Fibroblast of lung (primary cell): ENCODE measurements around the gene DAPK1. TPM values are rescaled to one million over a fixed set of nuclear protein-coding genes. Genes with fewer than 3 reads are reported as not detected.

Source experiments
- DNase-seq, 2 donors: peaks; one replicate each; pipeline versions ENCODE4 v3.0.0 to v3.0.0-alpha.2; 2010; ENCODE audit warnings: low read depth in 2 of 2
- H2AFZ ChIP-seq: 2 replicates; pipeline ENCODE4 v1.5.1; 2012; ENCODE audit warnings: low read length, control low read depth, inconsistent platforms
- H3K27ac ChIP-seq: 2 replicates; pipeline ENCODE4 v1.5.1; 2011; ENCODE audit warnings: low read length, control low read depth; ENCODE audit not compliant: insufficient read depth
- H3K27me3 ChIP-seq: 2 replicates; pipeline ENCODE4 v1.5.1; 2011; ENCODE audit warnings: mild to moderate bottlenecking, low read length; ENCODE audit not compliant: control insufficient read depth, insufficient read depth
- H3K36me3 ChIP-seq: 2 replicates; pipeline ENCODE4 v1.5.1; 2011; ENCODE audit warnings: low read length; ENCODE audit not compliant: control insufficient read depth, insufficient read depth
- H3K4me1 ChIP-seq: 2 replicates; pipeline ENCODE4 v1.5.1; 2011; ENCODE audit warnings: low read length; ENCODE audit not compliant: control insufficient read depth, insufficient read depth; ENCODE audit errors: extremely low read depth
- H3K4me2 ChIP-seq: 2 replicates; pipeline ENCODE4 v1.5.1; 2011; ENCODE audit warnings: low read length, control low read depth; ENCODE audit not compliant: insufficient read depth; ENCODE audit errors: extremely low read depth
- H3K4me3 ChIP-seq, 4 experiments: fragments of 200-600 bp in 1 of 4; sonication (generic) in 1 of 4; replicated peaks in 1 of 4; 2 replicates each; pipeline ENCODE4 v1.5.1; 2011 to 2016; ENCODE audit warnings: low read length in 4 of 4, low read depth in 3 of 4, mild to moderate bottlenecking in 3 of 4, control low read depth in 2 of 4, inconsistent platforms in 1 of 4, mixed read lengths in 1 of 4; ENCODE audit not compliant: insufficient read depth in 1 of 4; ENCODE audit errors: control extremely low read depth in 1 of 4
- H3K79me2 ChIP-seq: 2 replicates; pipeline ENCODE4 v1.5.1; 2012; ENCODE audit warnings: mild to moderate bottlenecking, low read length, inconsistent platforms; ENCODE audit not compliant: control insufficient read depth, insufficient read depth
- H3K9ac ChIP-seq: 2 replicates; pipeline ENCODE4 v1.5.1; 2011; ENCODE audit warnings: mild to moderate bottlenecking, low read length, control low read depth; ENCODE audit not compliant: insufficient read depth
- H3K9me3 ChIP-seq: 2 replicates; pipeline ENCODE4 v1.5.1; 2012; ENCODE audit warnings: low read depth, low read length; ENCODE audit not compliant: control insufficient read depth, insufficient read depth
- H4K20me1 ChIP-seq: 2 replicates; pipeline ENCODE4 v1.5.1; 2011; ENCODE audit warnings: low read length; ENCODE audit not compliant: control insufficient read depth, insufficient read depth; ENCODE audit errors: extremely low read depth
- EZH2 ChIP-seq: IDR thresholded peaks from 2 replicates; pipeline ENCODE4 v1.5.1; 2012; ENCODE audit warnings: low read length, control low read depth, mild to moderate bottlenecking; ENCODE audit errors: missing control alignments
- polyA plus RNA-seq, 2 donors: library from polyadenylated mRNA; depleted of rRNA in 1 of 2; stranded (reverse) in 1 of 2; unstranded in 1 of 2; fragments of >200 nt; gene quantifications; 2 replicates each; pipeline ENCODE4 v1.2.1, GENCODE V29; 2011 to 2012; ENCODE audit warnings: missing spikeins in 1 of 2
- total RNA-seq: library from RNA; depleted of rRNA; stranded (reverse); fragments of >200 nt; gene quantifications from 2 replicates; pipeline ENCODE4 v1.2.1, GENCODE V29; 2014
- TF ChIP-seq, protein P1 (sequence below), 2 donors: IDR thresholded peaks in 1 of 2; conservative IDR thresholded peaks in 1 of 2; 1 replicate in 1 of 2; 2 replicates in 1 of 2; pipeline ENCODE4 v1.5.1; 2011 to 2012; ENCODE audit warnings: low read length in 2 of 2, control low read depth in 1 of 2, inconsistent platforms in 1 of 2, low read depth in 1 of 2, mild to moderate bottlenecking in 1 of 2

DAPK1 gene
- total and polyA plus RNA-seq, 2 donors (not counting 1 experiment from before 2014, with no cell fraction given): 1.1 to 15.5 TPM

DNA sequence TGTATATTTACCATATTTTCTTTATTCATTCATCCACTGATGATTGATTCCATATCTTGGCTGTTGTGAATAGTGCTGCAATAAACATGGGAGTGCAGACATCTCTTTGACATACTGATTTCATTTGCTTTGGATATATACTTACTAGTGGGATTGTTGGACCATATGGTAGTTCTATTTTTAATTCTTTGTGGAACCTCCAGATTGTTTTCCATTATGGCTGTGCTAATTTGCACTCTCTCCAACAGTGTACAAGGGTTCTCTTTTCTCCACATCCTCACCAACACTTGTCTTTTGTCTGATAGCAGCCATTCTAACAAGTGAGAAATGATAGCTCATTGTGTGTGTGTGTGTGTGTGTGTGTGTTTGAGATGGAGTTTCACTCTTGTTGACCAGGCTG, 86.7 kb downstream of the DAPK1 start:
- Histone ChIP-seq H3K4me1 (no peaks in the 10 kb centered on the region), H3K4me3 (no peak overlapping the region), H3K4me2 (no peak overlapping the region), H3K36me3 (no peaks in the 10 kb centered on the region), H3K79me2 (no peaks in the 10 kb centered on the region), H3K27me3 (no peaks in the 10 kb centered on the region), H3K27ac (no peak overlapping the region), H3K9me3 (no peaks in the 10 kb centered on the region), H2AFZ (no peak overlapping the region), H3K9ac (no peak overlapping the region), H4K20me1 (no peaks in the 10 kb centered on the region)
- no peak for TF ChIP-seq EZH2
- TF ChIP-seq, protein P1, sequence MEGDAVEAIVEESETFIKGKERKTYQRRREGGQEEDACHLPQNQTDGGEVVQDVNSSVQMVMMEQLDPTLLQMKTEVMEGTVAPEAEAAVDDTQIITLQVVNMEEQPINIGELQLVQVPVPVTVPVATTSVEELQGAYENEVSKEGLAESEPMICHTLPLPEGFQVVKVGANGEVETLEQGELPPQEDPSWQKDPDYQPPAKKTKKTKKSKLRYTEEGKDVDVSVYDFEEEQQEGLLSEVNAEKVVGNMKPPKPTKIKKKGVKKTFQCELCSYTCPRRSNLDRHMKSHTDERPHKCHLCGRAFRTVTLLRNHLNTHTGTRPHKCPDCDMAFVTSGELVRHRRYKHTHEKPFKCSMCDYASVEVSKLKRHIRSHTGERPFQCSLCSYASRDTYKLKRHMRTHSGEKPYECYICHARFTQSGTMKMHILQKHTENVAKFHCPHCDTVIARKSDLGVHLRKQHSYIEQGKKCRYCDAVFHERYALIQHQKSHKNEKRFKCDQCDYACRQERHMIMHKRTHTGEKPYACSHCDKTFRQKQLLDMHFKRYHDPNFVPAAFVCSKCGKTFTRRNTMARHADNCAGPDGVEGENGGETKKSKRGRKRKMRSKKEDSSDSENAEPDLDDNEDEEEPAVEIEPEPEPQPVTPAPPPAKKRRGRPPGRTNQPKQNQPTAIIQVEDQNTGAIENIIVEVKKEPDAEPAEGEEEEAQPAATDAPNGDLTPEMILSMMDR (conservative IDR thresholded peaks at IDR 0.05 in 1 of 2, IDR thresholded peaks at IDR 0.05 in 1 of 2; ENCODE audit: low read depth in 1 of 2, low read length in 2 of 2): no peak
- no peak for DNase-seq

DNA sequence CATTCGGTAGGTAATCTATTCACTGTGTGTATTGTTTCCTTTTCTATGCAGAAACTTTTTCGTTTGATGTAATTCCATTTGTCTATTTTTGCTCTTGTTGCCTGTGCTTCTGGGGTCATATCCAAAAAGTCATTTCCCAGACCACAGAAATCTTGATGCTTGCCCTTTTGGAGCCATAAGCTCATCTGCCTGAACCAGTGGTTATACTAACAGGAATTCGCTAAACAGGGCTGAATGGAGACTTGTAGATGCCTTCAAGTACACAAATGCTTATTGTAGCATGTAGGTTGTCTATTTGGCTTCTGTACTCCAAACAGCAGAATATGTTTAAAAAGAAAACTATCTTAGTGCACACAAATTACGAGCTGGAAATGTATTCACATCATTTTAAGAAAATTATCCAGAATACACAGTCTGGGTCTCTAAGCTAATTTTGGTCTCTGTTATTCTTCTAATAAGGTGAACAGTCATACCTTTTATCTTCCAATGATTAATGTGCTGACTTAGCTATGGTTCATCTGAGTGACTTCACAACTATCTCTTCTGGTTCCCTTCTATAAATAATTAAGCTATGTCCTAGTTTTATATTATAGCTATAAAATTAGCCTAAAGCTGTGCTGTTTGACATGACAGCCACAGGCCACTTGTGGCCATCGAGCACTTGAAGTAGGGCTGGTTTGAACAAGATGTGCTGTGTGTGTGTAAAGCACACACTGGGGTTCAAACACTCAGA, 87.6 kb downstream of the DAPK1 start:
- Histone ChIP-seq H3K36me3 (no peaks in the 10 kb centered on the region), H3K9ac (no peak overlapping the region), H3K79me2 (no peaks in the 10 kb centered on the region), H3K4me3 (no peak overlapping the region), H2AFZ (no peak overlapping the region), H3K27me3 (no peaks in the 10 kb centered on the region), H3K27ac (no peak overlapping the region), H3K4me2 (no peak overlapping the region), H4K20me1 (no peaks in the 10 kb centered on the region), H3K9me3 (no peaks in the 10 kb centered on the region), H3K4me1 (no peaks in the 10 kb centered on the region)
- TF ChIP-seq, protein P1 (conservative IDR thresholded peaks at IDR 0.05 in 1 of 2, IDR thresholded peaks at IDR 0.05 in 1 of 2; ENCODE audit: low read depth in 1 of 2, low read length in 2 of 2): no peak
- no peak for TF ChIP-seq EZH2
- peak in 1 of 2 donors; percentile 37 for DNase-seq

DNA sequence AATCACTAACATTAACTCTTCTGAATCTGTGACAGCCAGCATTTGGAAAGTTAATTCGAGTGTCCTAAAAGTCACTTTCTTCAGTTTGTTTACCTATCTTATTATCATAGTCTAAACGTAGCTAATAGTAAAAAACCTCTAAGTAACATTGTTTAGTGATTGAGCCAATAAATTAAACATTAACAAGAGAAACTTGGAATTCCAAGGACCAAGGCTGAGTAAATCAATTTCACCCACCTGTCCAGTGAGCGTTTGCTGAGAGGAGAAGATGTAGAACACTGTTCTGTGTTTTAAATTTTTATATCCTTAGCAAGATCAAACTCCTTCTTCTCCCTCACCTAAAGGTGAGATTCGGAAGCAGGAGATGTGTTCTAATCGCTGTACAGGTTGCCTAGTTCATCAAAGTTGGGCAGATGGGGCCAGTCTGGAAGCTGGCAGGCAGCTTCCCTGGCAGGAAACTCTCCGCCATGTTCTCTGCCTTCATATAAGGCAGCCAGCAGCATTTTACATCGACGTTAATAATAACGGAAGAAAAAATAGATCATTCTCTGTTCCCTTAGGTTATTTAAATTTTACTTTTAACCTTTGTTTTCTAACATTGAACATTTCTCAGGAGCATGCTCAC, 89.2 kb downstream of the DAPK1 start:
- DNase-seq: no peak
- Histone ChIP-seq H3K9ac (no peak overlapping the region), H3K27ac (no peak overlapping the region), H2AFZ (no peak overlapping the region), H3K36me3 (no peaks in the 10 kb centered on the region), H3K9me3 (no peaks in the 10 kb centered on the region), H4K20me1 (no peaks in the 10 kb centered on the region), H3K79me2 (no peaks in the 10 kb centered on the region), H3K4me2 (no peak overlapping the region), H3K27me3 (no peaks in the 10 kb centered on the region), H3K4me1 (no peaks in the 10 kb centered on the region), H3K4me3 (no peak overlapping the region)
- TF ChIP-seq, protein P1 (conservative IDR thresholded peaks at IDR 0.05 in 1 of 2, IDR thresholded peaks at IDR 0.05 in 1 of 2; ENCODE audit: low read depth in 1 of 2, low read length in 2 of 2): no peak
- TF ChIP-seq EZH2: no peak
